Amniotic stem cell (primary cell): ENCODE results near the gene NTF3.
A peak's percentile ranks its signal among the peaks of the same experiment; 100 is the strongest.

Source experiments
- DNase-seq: peaks from one replicate; lab custom pipeline; 2025; lab: John Stamatoyannopoulos, UW

The NTF3 gene

GRCh38 chr12:5487948-5488625 is 56.2 kb downstream of the NTF3 start:
- no peak for DNase-seq

- no peak for DNase-seq
Observed at GRCh38 chr12:5488626-5488955, 56.7 kb downstream of the NTF3 start.

GRCh38 chr12:5489017-5489416 is 57.1 kb downstream of the NTF3 start:
- no peak for DNase-seq

- DNase-seq, result no peak
Observed at GRCh38 chr12:5489760-5490406, 58.0 kb downstream of the NTF3 start.

GRCh38 chr12:5492562-5492961 is 60.7 kb downstream of the NTF3 start:
- DNase-seq, result no peak

GRCh38 chr12:5493018-5493417 is 61.1 kb downstream of the NTF3 start:
- no peak for DNase-seq

GRCh38 chr12:5494343-5494742 is 62.4 kb downstream of the NTF3 start:
- DNase-seq, result no peak

- DNase-seq, result no peak
Observed at GRCh38 chr12:5497329-5498053, 65.6 kb downstream of the NTF3 start.

GRCh38 chr12:5498076-5498475 is 66.2 kb downstream of the NTF3 start:
- DNase-seq, result no peak

GRCh38 chr12:5498806-5499205 is 66.9 kb downstream of the NTF3 start:
- DNase-seq, result no peak

GRCh38 chr12:5499566-5500330 is 67.8 kb downstream of the NTF3 start:
- peak; percentile 49 for DNase-seq

GRCh38 chr12:5500331-5500659 is 68.4 kb downstream of the NTF3 start:
- DNase-seq, result no peak

- DNase-seq, result no peak
Observed at GRCh38 chr12:5503774-5504173, 71.9 kb downstream of the NTF3 start.

- no peak for DNase-seq
Observed at GRCh38 chr12:5505116-5505515, 73.2 kb downstream of the NTF3 start.

- DNase-seq, result no peak
Observed at GRCh38 chr12:5505751-5506150, 73.8 kb downstream of the NTF3 start.

- no peak for DNase-seq
Observed at GRCh38 chr12:5506295-5506694, 74.4 kb downstream of the NTF3 start.

GRCh38 chr12:5506821-5507231 is 74.9 kb downstream of the NTF3 start:
- no peak for DNase-seq

- no peak for DNase-seq
Observed at GRCh38 chr12:5507401-5507935, 75.6 kb downstream of the NTF3 start.

GRCh38 chr12:5507944-5508343 is 76.0 kb downstream of the NTF3 start:
- no peak for DNase-seq

GRCh38 chr12:5509102-5509501 is 77.2 kb downstream of the NTF3 start:
- DNase-seq, result no peak

GRCh38 chr12:5509557-5509956 is 77.6 kb downstream of the NTF3 start:
- no peak for DNase-seq

- no peak for DNase-seq
Observed at GRCh38 chr12:5510251-5510805, 78.4 kb downstream of the NTF3 start.
